Neural progenitor cell (in vitro differentiated cells): Measurements from ENCODE around the gene MIB1. TPM values are rescaled to one million over a fixed set of nuclear protein-coding genes. Genes with fewer than 3 reads are reported as not detected.

Experiments
- DNase-seq: peaks from one replicate; pipeline ENCODE4 v3.0.0-alpha.2; 2016; ENCODE audit warnings: low spot score
- H2AFZ ChIP-seq: fragments of 200-600 bp; sonication (generic); replicated peaks from 2 replicates; pipeline ENCODE4 v1.6.1; 2016; ENCODE audit warnings: antibody characterized with exemption
- H3F3A ChIP-seq: fragments of 200-600 bp; sonication (generic); 2 replicates; pipeline ENCODE4 v1.6.1; 2016; ENCODE audit warnings: antibody characterized with exemption, low read depth
- H3K27ac ChIP-seq: fragments of 200-600 bp; sonication (generic); 2 replicates; pipeline ENCODE4 v1.5.1; 2016; ENCODE audit warnings: mild to moderate bottlenecking
- H3K27me3 ChIP-seq: fragments of 200-600 bp; sonication (generic); 2 replicates; pipeline ENCODE4 v1.6.1; 2016; ENCODE audit warnings: mild to moderate bottlenecking, moderate library complexity
- H3K36me3 ChIP-seq: fragments of 200-600 bp; sonication (generic); 2 replicates; pipeline ENCODE4 v1.5.1; 2016
- H3K4me1 ChIP-seq: fragments of 200-600 bp; sonication (generic); 2 replicates; pipeline ENCODE4 v1.6.1; 2016; ENCODE audit warnings: mixed run types
- H3K4me2 ChIP-seq: fragments of 200-600 bp; sonication (generic); 2 replicates; pipeline ENCODE4 v1.6.1; 2016
- H3K4me3 ChIP-seq: fragments of 200-600 bp; sonication (generic); 2 replicates; pipeline ENCODE4 v1.5.1; 2016
- H3K79me2 ChIP-seq: fragments of 200-600 bp; sonication (generic); 2 replicates; pipeline ENCODE4 v1.6.1; 2016; ENCODE audit warnings: low read depth
- H3K9ac ChIP-seq: fragments of 200-600 bp; sonication (generic); 2 replicates; pipeline ENCODE4 v1.6.1; 2016
- H3K9me3 ChIP-seq: fragments of 200-600 bp; sonication (generic); 2 replicates; pipeline ENCODE4 v1.5.1; 2016; ENCODE audit warnings: low read depth
- H4K20me1 ChIP-seq: fragments of 200-600 bp; sonication (generic); 2 replicates; pipeline ENCODE4 v1.6.1; 2016; ENCODE audit warnings: low read depth
- H3K27ac Mint-ChIP-seq: 3 replicates; pipeline ENCODE4 v1.8.0; 2021; ENCODE audit warnings: mixed read lengths
- H3K27me3 Mint-ChIP-seq: 2 replicates; pipeline ENCODE4 v1.8.0; 2022; ENCODE audit warnings: low read depth, mild to moderate bottlenecking, inconsistent platforms, moderate library complexity, mixed read lengths; ENCODE audit not compliant: insufficient read depth
- H3K36me3 Mint-ChIP-seq: 3 replicates; pipeline ENCODE4 v1.8.0; 2021; ENCODE audit warnings: mixed read lengths
- H3K4me1 Mint-ChIP-seq: 3 replicates; pipeline ENCODE4 v1.8.0; 2021; ENCODE audit warnings: mixed read lengths
- H3K4me3 Mint-ChIP-seq: 3 replicates; pipeline ENCODE4 v1.8.0; 2021; ENCODE audit warnings: mild to moderate bottlenecking, moderate library complexity, mixed read lengths
- H3K9me3 Mint-ChIP-seq: 3 replicates; pipeline ENCODE4 v1.8.0; 2020; ENCODE audit warnings: mixed read lengths
- CTCF ChIP-seq: fragments of 200-600 bp; sonication (generic); IDR thresholded peaks from 2 replicates; pipeline ENCODE4 v1.5.1; 2017; ENCODE audit warnings: antibody characterized with exemption, mild to moderate bottlenecking
- EZH2 ChIP-seq: fragments of 200-600 bp; sonication (generic); IDR thresholded peaks from 2 replicates; pipeline ENCODE4 v1.6.1; 2017; ENCODE audit warnings: antibody characterized with exemption, mild to moderate bottlenecking, moderate library complexity
- EZH2phosphoT487 ChIP-seq: fragments of 200-600 bp; sonication (generic); IDR thresholded peaks from 2 replicates; pipeline ENCODE4 v1.6.1; 2017; ENCODE audit warnings: antibody characterized with exemption
- total RNA-seq: library from RNA; depleted of rRNA; stranded (reverse); fragments of >200 nt; gene quantifications from 2 replicates; pipeline ENCODE4 v1.2.3, GENCODE V29; 2015; ENCODE audit warnings: low replicate concordance

MIB1 gene
- total RNA-seq, 1 donor from 2014 or later: 112 TPM

- H3K4me2 ChIP-seq: no peak overlapping the region
- DNase-seq: no peak
- Mint-ChIP-seq H3K36me3 (peaks cover 13% of the 10 kb centered on the region), H3K4me3 (no peak overlapping the region), H3K9me3 (no peaks in the 10 kb centered on the region), H3K27ac (peak overlapping the region; percentile 72), H3K27me3 (no peaks in the 10 kb centered on the region), H3K4me1 (peaks cover 24% of the 10 kb centered on the region)
- H3K79me2 ChIP-seq: peaks cover 98% of the 10 kb centered on the region
- peaks cover 2% of the 10 kb centered on the region for H3F3A ChIP-seq
- H3K9me3 ChIP-seq: no peaks in the 10 kb centered on the region
- H3K4me1 ChIP-seq: peaks cover 31% of the 10 kb centered on the region
- H3K4me3 ChIP-seq: no peak overlapping the region
- H3K27me3 ChIP-seq: no peaks in the 10 kb centered on the region
- TF ChIP-seq EZH2phosphoT487 (no peak), CTCF (no peak), EZH2 (no peak)
- H4K20me1 ChIP-seq: peaks cover 93% of the 10 kb centered on the region
- H2AFZ ChIP-seq: no peak overlapping the region
- peak overlapping the region; percentile 13 for H3K27ac ChIP-seq
- H3K9ac ChIP-seq: no peak overlapping the region
- peaks cover 16% of the 10 kb centered on the region for H3K36me3 ChIP-seq
These were observed 21.0 kb downstream of the MIB1 start for GRCh38 chr18:21761471-21762115.

- Histone ChIP-seq H3K4me2 (no peak overlapping the region), H3K27me3 (no peaks in the 10 kb centered on the region), H3K4me3 (no peak overlapping the region), H3K36me3 (peaks cover 16% of the 10 kb centered on the region), H3F3A (peaks cover 2% of the 10 kb centered on the region), H3K9ac (no peak overlapping the region), H3K27ac (no peak overlapping the region), H4K20me1 (peaks cover 88% of the 10 kb centered on the region), H3K79me2 (peaks cover 91% of the 10 kb centered on the region), H2AFZ (no peak overlapping the region), H3K9me3 (no peaks in the 10 kb centered on the region), H3K4me1 (peaks cover 31% of the 10 kb centered on the region)
- peaks cover 24% of the 10 kb centered on the region for H3K4me1 Mint-ChIP-seq
- H3K27me3 Mint-ChIP-seq: no peaks in the 10 kb centered on the region
- TF ChIP-seq EZH2phosphoT487 (no peak), EZH2 (no peak), CTCF (no peak)
- H3K4me3 Mint-ChIP-seq: no peak overlapping the region
- no peak overlapping the region for H3K27ac Mint-ChIP-seq
- H3K36me3 Mint-ChIP-seq: peaks cover 18% of the 10 kb centered on the region
- no peaks in the 10 kb centered on the region for H3K9me3 Mint-ChIP-seq
- no peak for DNase-seq
These were observed 21.7 kb downstream of the MIB1 start for GRCh38 chr18:21762181-21762772.

GRCh38 chr18:21763846-21764646 lies 23.5 kb downstream of the MIB1 start:
- H4K20me1 ChIP-seq: peaks cover 79% of the 10 kb centered on the region
- H3F3A ChIP-seq: peaks cover 2% of the 10 kb centered on the region
- H3K4me3 Mint-ChIP-seq: no peak overlapping the region
- H3K4me3 ChIP-seq: no peak overlapping the region
- peaks cover 85% of the 10 kb centered on the region for H3K79me2 ChIP-seq
- H3K27me3 ChIP-seq: no peaks in the 10 kb centered on the region
- no peak for DNase-seq
- H3K4me1 Mint-ChIP-seq: peaks cover 24% of the 10 kb centered on the region
- no peak overlapping the region for H3K9ac ChIP-seq
- TF ChIP-seq EZH2phosphoT487: no peak
- no peak for TF ChIP-seq EZH2
- TF ChIP-seq CTCF: no peak
- H3K9me3 ChIP-seq: no peaks in the 10 kb centered on the region
- H3K27ac Mint-ChIP-seq: no peak overlapping the region
- H3K27ac ChIP-seq: peak overlapping the region; percentile 31
- H3K27me3 Mint-ChIP-seq: no peaks in the 10 kb centered on the region
- H2AFZ ChIP-seq: no peak overlapping the region
- H3K4me1 ChIP-seq: peaks cover 31% of the 10 kb centered on the region
- no peaks in the 10 kb centered on the region for H3K9me3 Mint-ChIP-seq
- peaks cover 28% of the 10 kb centered on the region for H3K36me3 Mint-ChIP-seq
- no peak overlapping the region for H3K4me2 ChIP-seq
- H3K36me3 ChIP-seq: peaks cover 16% of the 10 kb centered on the region
